ENCODE data around the gene CNTNAP3B. TPM values are rescaled to one million over a fixed set of nuclear protein-coding genes. Genes with fewer than 3 reads are reported as not detected.
"Not testable (repeated sequence)": the region's sequence is repeated elsewhere in the genome, so short reads cannot be mapped to it uniquely, and the experiment has no call there.

Gene CNTNAP3B
- total and polyA plus RNA-seq, 7 donors: 0.46 to 65.9 (median 26.0) TPM

GRCh38 chr9:42050701-42051100 is 78.5 kb downstream of the CNTNAP3B start:
- intact Hi-C loops (cut with DNase I): not testable (repeated sequence)

DNA sequence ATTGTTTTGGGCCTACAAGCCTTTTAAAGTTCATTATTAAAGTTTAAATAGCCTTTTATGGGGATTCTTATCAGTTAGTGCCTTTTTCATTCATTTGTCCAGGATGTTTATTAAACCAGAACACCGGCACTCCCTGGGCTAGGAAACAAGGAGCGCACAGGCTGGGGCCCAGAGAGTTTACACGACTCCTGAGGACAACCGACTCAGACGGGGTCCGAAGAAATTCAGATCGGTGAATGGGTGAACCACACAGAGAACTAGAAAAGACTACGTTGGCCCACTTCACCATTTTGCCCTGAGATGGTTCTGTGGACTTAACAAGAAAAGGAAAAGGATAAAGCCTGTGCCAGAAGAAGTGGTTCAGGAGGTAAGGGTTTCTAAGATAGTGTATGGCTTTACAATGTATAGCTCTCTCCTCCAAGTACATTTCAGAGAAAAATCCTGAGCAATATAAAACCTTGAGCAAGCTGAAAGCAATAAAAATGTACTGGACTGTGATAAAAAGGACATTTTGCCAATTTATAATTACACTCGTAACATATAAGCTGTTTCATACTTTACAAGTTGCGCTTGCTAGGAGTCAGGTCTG is 84.7 kb downstream of the CNTNAP3B start:
- H3K4me1 ChIP-seq; DNase-seq; H3K9me3 ChIP-seq; intact Hi-C loops (cut with DNase I); H3K27ac ChIP-seq; H3K36me3 ChIP-seq; H3K27me3 ChIP-seq; H3K4me3 ChIP-seq: not testable (repeated sequence)
- WGBS, 2 donors: 13 to 77% methylated on average over 6 to 10 of the region's 10 CpGs

More at GRCh38 chr9:42050701-42051100, 78.5 kb downstream of the CNTNAP3B start:
- H3K27ac ChIP-seq, H3K27me3 ChIP-seq, H3K4me1 ChIP-seq, H3K4me3 ChIP-seq, H3K36me3 ChIP-seq, H3K9me3 ChIP-seq, DNase-seq: not testable (repeated sequence)
- WGBS, 2 donors: no CpG with 5 or more reads among the region's 2 CpGs

GRCh38 chr9:42033541-42033940 is 95.7 kb downstream of the CNTNAP3B start:
- intact Hi-C loops (cut with DNase I): not testable (repeated sequence)
- WGBS, 2 donors: no CpG with 5 or more reads among the region's 3 CpGs

GRCh38 chr9:42020639-42021038 is 108.6 kb downstream of the CNTNAP3B start:
- intact Hi-C loops (cut with DNase I); H3K9me3 ChIP-seq: not testable (repeated sequence)

More at GRCh38 chr9:42033541-42033940, 95.7 kb downstream of the CNTNAP3B start:
- not testable (repeated sequence) for H3K36me3 ChIP-seq, H3K27ac ChIP-seq, DNase-seq, H3K4me1 ChIP-seq, H3K9me3 ChIP-seq, H3K27me3 ChIP-seq, H3K4me3 ChIP-seq

GRCh38 chr9:42018220-42018922 is 110.9 kb downstream of the CNTNAP3B start:
- intact Hi-C loops (cut with DNase I); H3K4me3 ChIP-seq; H3K9me3 ChIP-seq; H3K4me1 ChIP-seq; DNase-seq; H3K27me3 ChIP-seq; H3K36me3 ChIP-seq: not testable (repeated sequence)
- H3K27ac ChIP-seq: peak overlapping the region in 2 of 4 donors; percentile 26 to 47
- WGBS, 2 donors: 86 to 91% methylated on average over 6 to 7 of the region's 7 CpGs
- peak in 1 of 4 donors; percentile 40 for TF ChIP-seq POLR2AphosphoS5 (IDR thresholded peaks at IDR 0.05)

More at GRCh38 chr9:42020639-42021038, 108.6 kb downstream of the CNTNAP3B start:
- H3K4me3 ChIP-seq, H3K36me3 ChIP-seq, H3K27ac ChIP-seq, H3K4me1 ChIP-seq, DNase-seq, H3K27me3 ChIP-seq: not testable (repeated sequence)

GRCh38 chr9:42014317-42014716 is 114.9 kb downstream of the CNTNAP3B start:
- H3K4me3 ChIP-seq; H3K27me3 ChIP-seq; DNase-seq; H3K9me3 ChIP-seq; intact Hi-C loops (cut with DNase I); H3K27ac ChIP-seq; H3K4me1 ChIP-seq; H3K36me3 ChIP-seq: not testable (repeated sequence)
- 90 to 96% methylated on average over 7 of the region's 9 CpGs for WGBS, 2 donors

DNA sequence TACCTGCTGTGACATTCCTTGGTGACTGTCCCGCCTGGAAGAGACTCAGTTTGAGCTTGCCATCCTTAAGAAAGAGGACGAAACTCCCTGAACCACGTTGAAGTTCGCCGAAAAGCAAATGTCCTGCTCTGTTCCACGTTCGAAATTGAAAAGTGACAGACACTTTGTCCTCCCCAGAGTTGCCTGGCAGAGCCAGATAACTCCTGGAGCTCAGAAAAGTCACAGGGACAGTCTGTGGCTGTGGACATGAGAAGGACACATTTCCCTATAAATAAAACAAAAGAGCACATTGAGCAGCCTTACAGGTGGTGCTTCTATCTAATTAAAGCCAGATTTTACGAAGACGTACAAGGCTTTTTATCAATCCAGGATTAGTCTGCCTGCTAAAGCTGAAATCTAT is 137.6 kb downstream of the CNTNAP3B start:
- H3K27ac ChIP-seq; H3K4me3 ChIP-seq; intact Hi-C loops (cut with DNase I); H3K4me1 ChIP-seq; DNase-seq; H3K9me3 ChIP-seq; H3K36me3 ChIP-seq; H3K27me3 ChIP-seq: not testable (repeated sequence)
- WGBS, 2 donors: no CpG with 5 or more reads among the region's 9 CpGs

- intact Hi-C loops (cut with DNase I); H3K36me3 ChIP-seq; H3K27me3 ChIP-seq; H3K4me1 ChIP-seq; DNase-seq; H3K4me3 ChIP-seq; H3K27ac ChIP-seq; H3K9me3 ChIP-seq: not testable (repeated sequence)
- no CpG with 5 or more reads among the region's 2 CpGs for WGBS, 2 donors
These were observed 149.0 kb downstream of the CNTNAP3B start for GRCh38 chr9:41980271-41980670.

- intact Hi-C loops (cut with DNase I); H3K27me3 ChIP-seq; H3K36me3 ChIP-seq; H3K4me3 ChIP-seq; H3K9me3 ChIP-seq; H3K4me1 ChIP-seq; DNase-seq; H3K27ac ChIP-seq: not testable (repeated sequence)
- 57% methylated on average over 1 of the region's 5 CpGs; no CpG with 5 or more reads in 1 of the 2 donors for WGBS, 2 donors
These were observed 151.1 kb downstream of the CNTNAP3B start for GRCh38 chr9:41977965-41978600.

DNA sequence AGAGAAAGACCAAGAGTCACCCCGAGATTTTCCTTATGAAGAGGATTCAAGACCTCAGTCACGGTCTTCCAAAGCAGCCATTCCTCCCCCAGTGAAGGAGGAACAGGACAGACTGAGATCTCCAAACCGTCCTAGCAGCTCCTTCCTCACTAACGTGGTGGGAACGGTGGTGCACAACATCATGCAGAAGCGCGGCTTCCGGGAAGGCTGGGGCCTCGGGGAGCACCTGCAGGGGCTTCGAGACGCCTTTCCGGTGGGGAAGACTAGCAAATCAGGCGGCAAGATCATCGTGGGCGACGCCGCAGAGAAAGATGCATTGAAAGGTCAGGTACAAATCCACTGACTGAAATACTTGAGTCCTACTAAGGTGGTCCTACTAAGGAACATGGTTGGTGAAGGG is 154.3 kb downstream of the CNTNAP3B start:
- H3K4me1 ChIP-seq; DNase-seq; H3K4me3 ChIP-seq; H3K9me3 ChIP-seq; H3K36me3 ChIP-seq; H3K27ac ChIP-seq; intact Hi-C loops (cut with DNase I); H3K27me3 ChIP-seq: not testable (repeated sequence)
- 96% methylated on average over 15 of the region's 17 CpGs for WGBS, 2 donors

- H3K4me3 ChIP-seq; H3K36me3 ChIP-seq; H3K9me3 ChIP-seq; DNase-seq; H3K27ac ChIP-seq; H3K27me3 ChIP-seq; H3K4me1 ChIP-seq; intact Hi-C loops (cut with DNase I): not testable (repeated sequence)
- 26 to 72% methylated on average over 30 to 43 of the region's 43 CpGs for WGBS, 2 donors
These were observed 176.2 kb downstream of the CNTNAP3B start for GRCh38 chr9:41953007-41953406.
